GM12872 (cell line): ENCODE measurements around the gene LOXHD1.

ENCODE experiments used
- CTCF ChIP-seq: IDR thresholded peaks from 3 replicates; pipeline ENCODE4 v1.5.1; 2011; ENCODE audit warnings: low read depth, mild to moderate bottlenecking, low read length, moderate library complexity; ENCODE audit not compliant: insufficient read depth

LOXHD1 gene

DNA sequence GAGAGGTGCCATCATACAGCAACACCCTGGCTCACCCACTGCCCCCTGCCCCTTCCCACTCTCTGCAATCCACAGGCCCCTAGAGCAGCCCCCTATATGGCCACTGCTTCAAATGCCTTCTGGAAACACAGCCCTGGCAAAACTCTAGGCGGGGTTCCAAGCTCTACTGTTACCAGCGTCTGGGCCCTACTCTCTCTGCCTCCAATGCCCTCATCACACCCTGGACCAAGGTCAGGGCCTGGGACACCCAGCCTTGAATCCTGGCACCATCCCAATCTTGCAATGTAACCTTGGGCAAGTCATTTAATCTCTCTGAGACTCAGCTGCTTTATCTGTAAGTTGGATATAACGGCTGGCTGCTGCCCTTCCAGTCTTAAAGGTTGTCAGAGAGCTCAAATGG lies 39.2 kb upstream of the LOXHD1 start:
- no peak for TF ChIP-seq CTCF

DNA sequence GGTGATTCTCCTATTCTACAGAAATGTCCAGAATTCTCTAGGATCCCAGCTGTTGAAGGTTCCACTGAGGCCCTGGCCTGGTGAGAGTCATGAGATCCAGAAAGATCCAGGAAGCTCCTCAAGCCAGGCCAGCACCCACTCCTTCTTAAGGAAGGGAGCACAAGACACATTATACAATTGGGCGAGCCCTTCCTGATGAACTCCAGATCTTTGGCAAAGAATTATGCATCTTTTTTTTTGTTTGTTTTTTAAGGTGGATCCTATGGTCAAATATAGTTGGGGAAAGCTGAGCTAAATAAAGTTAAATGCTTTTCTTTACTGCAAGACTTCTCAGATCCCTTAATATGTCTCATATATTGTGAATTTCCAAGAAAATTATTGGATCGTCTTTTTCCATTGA lies 37.0 kb upstream of the LOXHD1 start:
- TF ChIP-seq CTCF: no peak

DNA sequence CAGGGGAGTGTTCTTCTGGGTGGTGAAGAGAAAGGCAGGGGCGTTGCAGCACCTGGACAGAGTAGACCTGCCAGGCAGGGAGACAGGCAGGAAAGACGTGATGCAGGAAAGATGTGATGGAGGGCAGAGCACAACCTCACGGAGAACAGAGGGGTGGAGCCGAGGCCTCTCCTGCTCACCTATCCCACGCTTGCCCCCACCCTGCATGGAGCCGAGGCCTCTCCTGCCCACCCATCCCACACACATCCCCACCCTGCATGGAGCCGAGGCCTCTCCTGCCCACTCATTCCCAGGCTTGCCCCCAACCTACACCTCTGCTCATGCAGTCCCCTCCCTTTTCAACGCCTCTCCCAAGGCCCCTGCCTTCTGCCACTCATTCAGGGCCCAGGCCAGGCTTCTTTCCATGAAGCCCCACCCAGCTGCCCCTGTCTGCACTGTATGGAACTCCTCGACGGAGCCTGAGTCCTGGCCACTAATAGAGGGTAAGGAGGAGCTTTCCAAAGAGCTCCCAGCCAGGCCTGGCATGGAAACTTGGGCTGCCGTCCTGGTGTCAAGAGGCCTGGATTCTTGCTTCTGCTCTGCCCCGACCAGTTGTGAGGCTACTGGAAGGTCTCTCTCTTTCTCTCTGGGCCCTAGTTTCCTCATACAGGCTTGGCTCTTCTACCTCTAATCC lies 32.0 kb upstream of the LOXHD1 start:
- no peak for TF ChIP-seq CTCF

DNA sequence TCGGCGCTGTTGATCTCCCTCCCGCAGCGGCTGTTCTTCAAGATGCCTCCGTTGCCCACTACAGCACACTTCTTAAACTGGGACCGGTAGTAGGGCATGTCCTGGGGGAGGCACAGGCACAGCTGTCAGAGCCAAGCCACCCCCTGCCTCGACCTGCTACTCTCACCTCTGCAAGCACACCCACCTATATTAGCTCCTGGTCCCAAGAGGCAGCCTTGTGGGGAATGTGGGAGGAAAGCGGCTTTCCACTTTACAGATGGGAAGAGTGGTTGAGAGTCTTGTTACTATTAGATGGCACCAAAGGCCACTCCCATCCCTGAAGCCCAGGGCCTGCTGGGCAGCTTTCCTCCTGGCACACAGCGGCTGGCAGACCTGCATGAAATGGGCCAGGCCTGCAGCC lies 29.2 kb upstream of the LOXHD1 start:
- no peak for TF ChIP-seq CTCF

DNA sequence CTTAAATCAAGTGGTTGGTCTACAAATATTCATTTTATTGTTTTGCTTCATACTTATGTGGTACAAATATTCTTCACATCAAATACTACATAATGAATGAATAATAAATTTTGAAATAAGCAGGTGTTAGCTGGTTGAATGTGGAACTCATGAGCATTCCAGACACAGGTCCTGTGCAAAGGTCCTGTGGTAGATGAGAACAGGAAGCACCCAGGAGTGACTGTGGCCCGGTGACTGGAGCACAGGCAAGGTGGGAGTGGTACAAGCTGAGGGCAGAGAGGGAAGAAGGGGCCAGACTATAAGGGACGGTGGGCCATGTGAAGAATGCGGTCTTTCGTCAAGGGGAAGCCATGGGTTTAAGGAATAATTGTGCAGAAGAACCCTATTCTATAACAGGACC lies 26.2 kb upstream of the LOXHD1 start:
- TF ChIP-seq CTCF: no peak

- no peak for TF ChIP-seq CTCF
Measured at GRCh38 chr18:46680784-46681695, 24.0 kb upstream of the LOXHD1 start.

DNA sequence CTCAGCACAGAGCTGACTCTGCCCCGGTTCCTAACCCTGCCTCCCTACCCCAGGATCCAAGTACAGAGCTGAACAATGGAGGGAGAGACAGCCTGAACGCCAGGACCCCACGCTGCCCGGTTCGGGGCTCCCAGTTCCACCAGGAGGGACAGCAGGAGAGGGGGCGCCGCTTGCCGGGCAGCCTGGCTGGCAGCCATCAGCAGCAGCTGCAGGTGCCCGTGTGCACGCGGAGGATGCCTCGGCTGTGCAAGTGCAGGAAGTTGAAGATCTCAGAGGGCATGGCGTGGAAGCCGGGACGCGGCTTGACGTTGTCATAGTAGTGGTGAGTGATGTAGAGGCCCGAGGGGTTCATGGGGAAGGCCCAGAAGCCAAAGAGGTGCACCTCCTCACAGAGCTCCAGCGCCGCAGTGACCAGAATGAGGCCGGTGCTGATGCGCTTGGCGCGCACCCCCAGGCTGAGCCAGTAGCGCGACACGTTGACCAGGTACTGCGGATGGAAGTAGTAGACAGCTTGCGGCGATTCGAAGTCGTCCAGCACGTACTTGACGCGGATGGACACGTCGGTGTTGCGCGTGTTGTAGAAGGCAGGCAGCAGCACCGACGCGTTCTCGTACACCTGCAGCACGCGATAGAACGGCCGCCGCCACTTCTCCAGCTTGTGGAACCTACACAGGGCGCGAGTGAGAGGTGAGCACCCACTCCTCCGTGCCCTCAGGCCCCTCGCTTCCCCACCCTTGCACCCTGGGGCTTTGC lies 23.0 kb upstream of the LOXHD1 start:
- TF ChIP-seq CTCF: no peak
